Ascending aorta (tissue), 2 donors: ENCODE results near the gene VSIG2. TPM values are rescaled to one million over a fixed set of nuclear protein-coding genes. Genes with fewer than 3 reads are reported as not detected.

ENCODE experiments used
- DNase-seq, 2 donors: peaks; one replicate each; pipeline ENCODE4 v3.0.0-alpha.2; 2019; ENCODE audit warnings: low spot score in 2 of 2
- H3K27ac ChIP-seq, 2 donors: fragments of 200-600 bp; sonication (generic); one replicate each; pipeline ENCODE4 v1.5.1; 2016 to 2017; ENCODE audit warnings: mild to moderate bottlenecking in 1 of 2
- H3K27me3 ChIP-seq: fragments of 200-600 bp; sonication (generic); one replicate; pipeline ENCODE4 v1.5.1; 2017
- H3K36me3 ChIP-seq, 2 donors: fragments of 200-600 bp; sonication (generic); one replicate each; pipeline ENCODE4 v1.5.1; 2016
- H3K4me1 ChIP-seq, 2 donors: fragments of 200-600 bp; sonication (generic); one replicate each; pipeline ENCODE4 v1.5.1; 2016 to 2017; ENCODE audit warnings: mild to moderate bottlenecking in 1 of 2
- H3K4me3 ChIP-seq, 2 donors: fragments of 200-600 bp; sonication (generic); one replicate each; pipeline ENCODE4 v1.5.1; 2016 to 2017; ENCODE audit warnings: mild to moderate bottlenecking in 1 of 2
- H3K9me3 ChIP-seq, 2 donors: fragments of 200-600 bp; sonication (generic); one replicate each; pipeline ENCODE4 v1.5.1; 2016
- CTCF ChIP-seq, 3 experiments: fragments of 200-600 bp in 2 of 3; fragments of 450-650 bp in 1 of 3; sonication (generic) in 2 of 3; IDR thresholded peaks; one replicate each; pipeline ENCODE4 v1.5.1; 2016 to 2019; ENCODE audit warnings: antibody characterized with exemption in 3 of 3, mild to moderate bottlenecking in 1 of 3, moderate library complexity in 1 of 3
- intact Hi-C: fragments of 100-400 bp; cut with DNase I; formaldehyde crosslinking; loops from one replicate; pipeline ENCODE4 v1.15.1; 2023
- total RNA-seq: library from RNA; depleted of rRNA; stranded (reverse); fragments of >200 nt; gene quantifications from one replicate; pipeline ENCODE4 v1.1.0, GENCODE V29; 2016

The VSIG2 gene
- total RNA-seq, 1 donor from 2014 or later: not detected

GRCh38 chr11:124712392-124712791 lies 39.7 kb downstream of the VSIG2 start:
- Histone ChIP-seq H3K27me3 (no peaks in the 10 kb centered on the region), H3K36me3 (no peaks in the 10 kb centered on the region), H3K4me1 (no peaks in the 10 kb centered on the region), H3K4me3 (no peak overlapping the region), H3K27ac (no peak overlapping the region), H3K9me3 (peaks cover 0 to 10% of the 10 kb centered on the region in 2 donors)
- DNase-seq: no peak
- intact Hi-C loops: no loop called here
- no peak for TF ChIP-seq CTCF (IDR thresholded peaks at IDR 0.05)

- Histone ChIP-seq H3K27me3 (no peaks in the 10 kb centered on the region), H3K4me3 (no peak overlapping the region), H3K9me3 (peaks cover 0 to 10% of the 10 kb centered on the region in 2 donors), H3K4me1 (no peaks in the 10 kb centered on the region), H3K27ac (no peak overlapping the region), H3K36me3 (no peaks in the 10 kb centered on the region)
- no peak for TF ChIP-seq CTCF (IDR thresholded peaks at IDR 0.05)
- intact Hi-C loops: no loop called here
- DNase-seq: no peak
Observed at GRCh38 chr11:124707829-124708228, 44.2 kb downstream of the VSIG2 start.

GRCh38 chr11:124700028-124700427 lies 52.0 kb downstream of the VSIG2 start:
- TF ChIP-seq CTCF (IDR thresholded peaks at IDR 0.05): no peak
- intact Hi-C loops: no loop called here
- Histone ChIP-seq H3K27me3 (no peaks in the 10 kb centered on the region), H3K27ac (no peak overlapping the region), H3K36me3 (no peaks in the 10 kb centered on the region), H3K4me3 (no peak overlapping the region), H3K9me3 (no peaks in the 10 kb centered on the region), H3K4me1 (no peaks in the 10 kb centered on the region)
- no peak for DNase-seq

- intact Hi-C loops: no loop called here
- Histone ChIP-seq H3K27me3 (no peaks in the 10 kb centered on the region), H3K4me1 (no peaks in the 10 kb centered on the region), H3K36me3 (no peaks in the 10 kb centered on the region), H3K27ac (no peak overlapping the region), H3K4me3 (no peak overlapping the region), H3K9me3 (no peaks in the 10 kb centered on the region)
- no peak for TF ChIP-seq CTCF (IDR thresholded peaks at IDR 0.05)
- DNase-seq: no peak
Observed at GRCh38 chr11:124699547-124699946, 52.5 kb downstream of the VSIG2 start.

Other genes starting within 250 kb of the VSIG2 start
- gene OR8B12, start 208.6 kb downstream of the VSIG2 start, total RNA-seq: not detected
- not detected for gene OR8A1, start 182.3 kb downstream of the VSIG2 start, total RNA-seq
- not detected for gene PANX3, start 140.8 kb downstream of the VSIG2 start, total RNA-seq
- gene TBRG1, start 129.4 kb downstream of the VSIG2 start, total RNA-seq: 21.2 TPM
- gene SIAE, start 78.5 kb downstream of the VSIG2 start, total RNA-seq: 4.8 TPM
- gene SPA17, start 78.4 kb downstream of the VSIG2 start, total RNA-seq: not detected
- 5.3 TPM for gene NRGN, start 12.3 kb downstream of the VSIG2 start, total RNA-seq
- 257 TPM for gene ESAM, start 10.0 kb upstream of the VSIG2 start, total RNA-seq
- gene MSANTD2, start 48.2 kb upstream of the VSIG2 start, total RNA-seq: 21.4 TPM
- 37.5 TPM for gene ROBO3, start 113.2 kb upstream of the VSIG2 start, total RNA-seq
- gene ROBO4, start 145.6 kb upstream of the VSIG2 start, total RNA-seq: 51.5 TPM
- gene HEPN1, start 167.0 kb upstream of the VSIG2 start, total RNA-seq: not detected
- not detected for gene HEPACAM, start 183.8 kb upstream of the VSIG2 start, total RNA-seq
- gene CCDC15, start 201.9 kb upstream of the VSIG2 start, total RNA-seq: not detected